Measurements from ENCODE around the gene ARMC8.

GRCh38 chr3:138284957-138285477 lies 97.9 kb downstream of the ARMC8 start:
- TF ChIP-seq CTCF (IDR thresholded peaks at IDR 0.05) (peak; percentile 15), EZH2 (IDR thresholded peaks at IDR 0.05) (no peak), EZH2phosphoT487 (IDR thresholded peaks at IDR 0.05) (no peak)

Data from neural progenitor cell (in vitro differentiated cells).